GM23338 (cell line): Measurements from ENCODE around the gene PCBP2.

Source experiments
- CREB1 ChIP-seq: fragments of 250-450 bp; sonication (Bioruptor Pico); IDR thresholded peaks from 2 replicates; pipeline ENCODE4 v1.5.0; 2020; ENCODE audit warnings: low read depth, mild to moderate bottlenecking, moderate library complexity
- CTCF ChIP-seq, 2 experiments: fragments of 200-600 bp in 1 of 2; sonication (generic) in 1 of 2; conservative IDR thresholded peaks; 2 replicates each; pipeline versions ENCODE4 v1.5.1 to v1.6.1; 2016 to 2017; ENCODE audit warnings: antibody characterized with exemption in 2 of 2, low read depth in 2 of 2, mild to moderate bottlenecking in 2 of 2, moderate library complexity in 1 of 2
- ETS1 ChIP-seq: IDR thresholded peaks from 2 replicates; pipeline ENCODE4 v1.6.1; 2016; ENCODE audit warnings: antibody characterized with exemption
- EZH2 ChIP-seq: fragments of 200-600 bp; sonication (generic); IDR thresholded peaks from one replicate; pipeline ENCODE4 v1.8.0; 2017; ENCODE audit warnings: antibody characterized with exemption, mild to moderate bottlenecking, low read depth; ENCODE audit not compliant: unreplicated experiment
- EZH2phosphoT487 ChIP-seq: fragments of 200-600 bp; sonication (generic); IDR thresholded peaks from one replicate; pipeline ENCODE4 v1.8.1; 2018; ENCODE audit warnings: antibody characterized with exemption; ENCODE audit not compliant: unreplicated experiment
- JUNB ChIP-seq: IDR thresholded peaks from one replicate; pipeline ENCODE4 v1.6.1; 2016; ENCODE audit warnings: antibody characterized with exemption; ENCODE audit not compliant: unreplicated experiment
- NANOG ChIP-seq: IDR thresholded peaks from 2 replicates; pipeline ENCODE4 v1.6.1; 2016; ENCODE audit warnings: antibody characterized with exemption, borderline replicate concordance
- POLR2AphosphoS5 ChIP-seq: IDR thresholded peaks from 2 replicates; pipeline ENCODE4 v1.6.1; 2016; ENCODE audit warnings: antibody characterized with exemption, low read depth
- REST ChIP-seq: IDR thresholded peaks from one replicate; pipeline ENCODE4 v1.6.1; 2018; ENCODE audit warnings: antibody characterized with exemption; ENCODE audit not compliant: unreplicated experiment
- STAT1 ChIP-seq: IDR thresholded peaks from one replicate; pipeline ENCODE4 v1.6.1; 2016; ENCODE audit warnings: antibody characterized with exemption; ENCODE audit not compliant: unreplicated experiment
- ZNF114 ChIP-seq: fragments of 250-450 bp; sonication (Bioruptor Pico); IDR thresholded peaks from 2 replicates; pipeline ENCODE4 v1.5.0; 2020; ENCODE audit warnings: mild to moderate bottlenecking, moderate library complexity
- ZNF331 ChIP-seq: fragments of 250-450 bp; sonication (Bioruptor Pico); IDR thresholded peaks from 2 replicates; pipeline ENCODE4 v1.5.0; 2020; ENCODE audit warnings: low read depth, mild to moderate bottlenecking, moderate library complexity
- ZNF462 ChIP-seq: fragments of 250-450 bp; sonication (Bioruptor Pico); IDR thresholded peaks from 2 replicates; pipeline ENCODE4 v1.5.0; 2020; ENCODE audit warnings: mild to moderate bottlenecking, moderate library complexity

GRCh38 chr12:53451661-53452158 is at the start of gene PCBP2:
- TF ChIP-seq CTCF (conservative IDR thresholded peaks at IDR 0.05; ENCODE audit: low read depth in 2 of 2) (peak; percentile 81 to 89), EZH2 (no peak), POLR2AphosphoS5 (peak; percentile 55; the same call in 1 of the 2 replicates), CREB1 (peak; percentile 95), ETS1 (peak; percentile 88), REST (no peak), EZH2phosphoT487 (no peak), NANOG (no peak), STAT1 (no peak), JUNB (no peak), ZNF331 (CRISPR knock-in tag) (no peak), ZNF114 (CRISPR knock-in tag) (no peak), ZNF462 (CRISPR knock-in tag) (no peak)
